ENCODE measurements around the gene KIF26B. TPM values are rescaled to one million over a fixed set of nuclear protein-coding genes. Genes with fewer than 3 reads are reported as not detected.

Gene KIF26B
- total and polyA plus RNA-seq, 10 of the 15 experiments (the other 5 are each of a cell fraction or from before 2014, with no cell fraction given), result 0.35 to 11.6 (median 2.2) TPM

DNA sequence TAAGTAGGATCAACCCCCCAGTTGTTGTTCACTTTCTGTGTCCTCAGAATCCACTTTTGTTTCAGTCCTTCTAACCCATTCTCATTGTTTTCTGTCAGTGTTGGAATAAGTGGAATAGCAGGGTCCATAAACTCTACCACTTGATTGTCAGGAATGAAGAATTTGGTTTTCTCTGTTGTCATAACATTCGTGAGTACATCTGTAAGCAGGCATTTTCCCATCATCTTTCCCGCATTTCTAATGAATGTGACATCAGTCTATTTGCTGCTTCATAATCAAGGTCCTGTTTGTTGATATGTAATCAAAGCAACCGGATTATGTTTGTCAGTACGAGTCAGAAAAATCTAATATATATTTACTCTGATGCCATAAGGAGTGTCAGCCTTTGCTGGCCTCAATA lies 147.1 kb downstream of the KIF26B start (continued):
- TF ChIP-seq, protein P1, sequence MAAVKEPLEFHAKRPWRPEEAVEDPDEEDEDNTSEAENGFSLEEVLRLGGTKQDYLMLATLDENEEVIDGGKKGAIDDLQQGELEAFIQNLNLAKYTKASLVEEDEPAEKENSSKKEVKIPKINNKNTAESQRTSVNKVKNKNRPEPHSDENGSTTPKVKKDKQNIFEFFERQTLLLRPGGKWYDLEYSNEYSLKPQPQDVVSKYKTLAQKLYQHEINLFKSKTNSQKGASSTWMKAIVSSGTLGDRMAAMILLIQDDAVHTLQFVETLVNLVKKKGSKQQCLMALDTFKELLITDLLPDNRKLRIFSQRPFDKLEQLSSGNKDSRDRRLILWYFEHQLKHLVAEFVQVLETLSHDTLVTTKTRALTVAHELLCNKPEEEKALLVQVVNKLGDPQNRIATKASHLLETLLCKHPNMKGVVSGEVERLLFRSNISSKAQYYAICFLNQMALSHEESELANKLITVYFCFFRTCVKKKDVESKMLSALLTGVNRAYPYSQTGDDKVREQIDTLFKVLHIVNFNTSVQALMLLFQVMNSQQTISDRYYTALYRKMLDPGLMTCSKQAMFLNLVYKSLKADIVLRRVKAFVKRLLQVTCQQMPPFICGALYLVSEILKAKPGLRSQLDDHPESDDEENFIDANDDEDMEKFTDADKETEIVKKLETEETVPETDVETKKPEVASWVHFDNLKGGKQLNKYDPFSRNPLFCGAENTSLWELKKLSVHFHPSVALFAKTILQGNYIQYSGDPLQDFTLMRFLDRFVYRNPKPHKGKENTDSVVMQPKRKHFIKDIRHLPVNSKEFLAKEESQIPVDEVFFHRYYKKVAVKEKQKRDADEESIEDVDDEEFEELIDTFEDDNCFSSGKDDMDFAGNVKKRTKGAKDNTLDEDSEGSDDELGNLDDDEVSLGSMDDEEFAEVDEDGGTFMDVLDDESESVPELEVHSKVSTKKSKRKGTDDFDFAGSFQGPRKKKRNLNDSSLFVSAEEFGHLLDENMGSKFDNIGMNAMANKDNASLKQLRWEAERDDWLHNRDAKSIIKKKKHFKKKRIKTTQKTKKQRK (IDR thresholded peaks at IDR 0.05; ENCODE audit: low read depth, low read length), result no peak
- TF ChIP-seq SPI1 (IDR thresholded peaks at IDR 0.05; ENCODE audit: borderline replicate concordance, insufficient read depth, low read depth, low read length), result no peak
- no peak for TF ChIP-seq EP300 (IDR thresholded peaks at IDR 0.05; ENCODE audit: borderline replicate concordance in 1 of 2, control insufficient read depth in 1 of 2, low read depth in 2 of 2, low read length in 2 of 2)
- no peak for TF ChIP-seq SMAD5 (IDR thresholded peaks at IDR 0.05; ENCODE audit: low read depth)

- BruUV-seq (replicated peaks), result no TSS peak
- CTCF ChIA-PET, result no interaction called here
- no peak for FAIRE-seq
- no peaks in the 10 kb centered on the region for H3K36me3 ChIP-seq (ENCODE audit: control insufficient read depth in 2 of 2, insufficient read depth in 2 of 2, low read length in 1 of 2)
- ATAC-seq, result no peak
- SMC1A ChIA-PET (ENCODE audit: uncharacterized antibody, unreplicated experiment), result no interaction called here
- no peaks in the 10 kb centered on the region for H3K4me1 ChIP-seq (ENCODE audit: control insufficient read depth, insufficient read depth, low read length)
- H3K9ac ChIP-seq (ENCODE audit: control insufficient read depth, insufficient read depth, low read length), result no peak overlapping the region
- RAD21 ChIA-PET (ENCODE audit: unreplicated experiment), result no interaction called here
- H3K27me3 ChIP-seq (replicated peaks in 1 of 2; ENCODE audit: control insufficient read depth in 2 of 2, insufficient read depth in 2 of 2, low read length in 1 of 2), result no peaks in the 10 kb centered on the region
- in situ Hi-C loops (cut with MboI), result no loop called here
- H4K20me1 ChIP-seq (ENCODE audit: control insufficient read depth, insufficient read depth), result no peaks in the 10 kb centered on the region
- H3K4me2 ChIP-seq (ENCODE audit: control insufficient read depth, insufficient read depth), result no peak overlapping the region
- no peaks in the 10 kb centered on the region for H3K79me2 ChIP-seq (ENCODE audit: control insufficient read depth, insufficient read depth, low read length)
- no peak overlapping the region for H3K4me3 ChIP-seq
- H3K9me3 ChIP-seq (replicated peaks; ENCODE audit: control insufficient read depth, insufficient read depth, low read length), result no peaks in the 10 kb centered on the region
- 33% methylated on average over 3 of the region's 3 CpGs for WGBS (ENCODE audit: insufficient coverage, insufficient replicate concordance, low lambda C conversion rate, missing lambda C conversion rate)
- intact Hi-C loops (cut with micrococcal nuclease; ENCODE audit: unreplicated experiment), result no loop called here
- no peak for DNase-seq (ENCODE audit: low read depth, low spot score)
- H3K27ac ChIP-seq (ENCODE audit: control insufficient read depth, insufficient read depth), result no peak overlapping the region
- POLR2A ChIA-PET, result no interaction called here
- no peak overlapping the region for H2AFZ ChIP-seq (ENCODE audit: control insufficient read depth, low read depth, low read length)
- no peak for TF ChIP-seq POLR2AphosphoS5 (IDR thresholded peaks at IDR 0.05; ENCODE audit: low read length)
- no peak for TF ChIP-seq HDAC6 (IDR thresholded peaks at IDR 0.05; ENCODE audit: unreplicated experiment)
- no peak for TF ChIP-seq SRF (IDR thresholded peaks at IDR 0.05; ENCODE audit: low read depth in 2 of 2, low read length in 2 of 2)
- no peak for TF ChIP-seq CEBPB (IDR thresholded peaks at IDR 0.05; ENCODE audit: borderline replicate concordance in 1 of 2, low read depth in 2 of 2, low read length in 2 of 2)
- TF ChIP-seq TCF7 (IDR thresholded peaks at IDR 0.05; ENCODE audit: borderline replicate concordance), result no peak
- TF ChIP-seq, protein P2, sequence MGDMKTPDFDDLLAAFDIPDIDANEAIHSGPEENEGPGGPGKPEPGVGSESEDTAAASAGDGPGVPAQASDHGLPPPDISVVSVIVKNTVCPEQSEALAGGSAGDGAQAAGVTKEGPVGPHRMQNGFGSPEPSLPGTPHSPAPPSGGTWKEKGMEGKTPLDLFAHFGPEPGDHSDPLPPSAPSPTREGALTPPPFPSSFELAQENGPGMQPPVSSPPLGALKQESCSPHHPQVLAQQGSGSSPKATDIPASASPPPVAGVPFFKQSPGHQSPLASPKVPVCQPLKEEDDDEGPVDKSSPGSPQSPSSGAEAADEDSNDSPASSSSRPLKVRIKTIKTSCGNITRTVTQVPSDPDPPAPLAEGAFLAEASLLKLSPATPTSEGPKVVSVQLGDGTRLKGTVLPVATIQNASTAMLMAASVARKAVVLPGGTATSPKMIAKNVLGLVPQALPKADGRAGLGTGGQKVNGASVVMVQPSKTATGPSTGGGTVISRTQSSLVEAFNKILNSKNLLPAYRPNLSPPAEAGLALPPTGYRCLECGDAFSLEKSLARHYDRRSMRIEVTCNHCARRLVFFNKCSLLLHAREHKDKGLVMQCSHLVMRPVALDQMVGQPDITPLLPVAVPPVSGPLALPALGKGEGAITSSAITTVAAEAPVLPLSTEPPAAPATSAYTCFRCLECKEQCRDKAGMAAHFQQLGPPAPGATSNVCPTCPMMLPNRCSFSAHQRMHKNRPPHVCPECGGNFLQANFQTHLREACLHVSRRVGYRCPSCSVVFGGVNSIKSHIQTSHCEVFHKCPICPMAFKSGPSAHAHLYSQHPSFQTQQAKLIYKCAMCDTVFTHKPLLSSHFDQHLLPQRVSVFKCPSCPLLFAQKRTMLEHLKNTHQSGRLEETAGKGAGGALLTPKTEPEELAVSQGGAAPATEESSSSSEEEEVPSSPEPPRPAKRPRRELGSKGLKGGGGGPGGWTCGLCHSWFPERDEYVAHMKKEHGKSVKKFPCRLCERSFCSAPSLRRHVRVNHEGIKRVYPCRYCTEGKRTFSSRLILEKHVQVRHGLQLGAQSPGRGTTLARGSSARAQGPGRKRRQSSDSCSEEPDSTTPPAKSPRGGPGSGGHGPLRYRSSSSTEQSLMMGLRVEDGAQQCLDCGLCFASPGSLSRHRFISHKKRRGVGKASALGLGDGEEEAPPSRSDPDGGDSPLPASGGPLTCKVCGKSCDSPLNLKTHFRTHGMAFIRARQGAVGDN (IDR thresholded peaks at IDR 0.05), result no peak
- TF ChIP-seq ZBED1 (IDR thresholded peaks at IDR 0.05; ENCODE audit: borderline replicate concordance), result no peak
- TF ChIP-seq JUNB (IDR thresholded peaks at IDR 0.05), result no peak
- TF ChIP-seq REST (IDR thresholded peaks at IDR 0.05; ENCODE audit: low read depth, low read length), result no peak
Measured at GRCh38 chr1:245304698-245305097, 149.9 kb downstream of the KIF26B start.
